Measurements from ENCODE around the gene SRL. TPM values are rescaled to one million over a fixed set of nuclear protein-coding genes. Genes with fewer than 3 reads are reported as not detected.

SRL gene
- total RNA-seq, 2 donors from 2014 or later = 2.6 to 5.3 TPM

- Histone ChIP-seq H3K9me3 (no peaks in the 10 kb centered on the region), H3K27ac (no peak overlapping the region), H3K27me3 (replicated peaks; ENCODE audit: insufficient read depth) (no peaks in the 10 kb centered on the region), H3K4me3 (no peak overlapping the region), H3K4me1 (replicated peaks) (no peaks in the 10 kb centered on the region), H3K36me3 (no peaks in the 10 kb centered on the region)
- intact Hi-C loops (cut with DNase I) = loop anchor here (10.0 kb wide), 1 partner anchor 121 kb away; no protein-coding TSS in a partner anchor
- WGBS = 71% methylated on average over 2 of the region's 2 CpGs
- no peak for DNase-seq (ENCODE audit: low spot score)
- TF ChIP-seq POLR2AphosphoS5 (IDR thresholded peaks at IDR 0.05) = no peak
- TF ChIP-seq, protein P1, sequence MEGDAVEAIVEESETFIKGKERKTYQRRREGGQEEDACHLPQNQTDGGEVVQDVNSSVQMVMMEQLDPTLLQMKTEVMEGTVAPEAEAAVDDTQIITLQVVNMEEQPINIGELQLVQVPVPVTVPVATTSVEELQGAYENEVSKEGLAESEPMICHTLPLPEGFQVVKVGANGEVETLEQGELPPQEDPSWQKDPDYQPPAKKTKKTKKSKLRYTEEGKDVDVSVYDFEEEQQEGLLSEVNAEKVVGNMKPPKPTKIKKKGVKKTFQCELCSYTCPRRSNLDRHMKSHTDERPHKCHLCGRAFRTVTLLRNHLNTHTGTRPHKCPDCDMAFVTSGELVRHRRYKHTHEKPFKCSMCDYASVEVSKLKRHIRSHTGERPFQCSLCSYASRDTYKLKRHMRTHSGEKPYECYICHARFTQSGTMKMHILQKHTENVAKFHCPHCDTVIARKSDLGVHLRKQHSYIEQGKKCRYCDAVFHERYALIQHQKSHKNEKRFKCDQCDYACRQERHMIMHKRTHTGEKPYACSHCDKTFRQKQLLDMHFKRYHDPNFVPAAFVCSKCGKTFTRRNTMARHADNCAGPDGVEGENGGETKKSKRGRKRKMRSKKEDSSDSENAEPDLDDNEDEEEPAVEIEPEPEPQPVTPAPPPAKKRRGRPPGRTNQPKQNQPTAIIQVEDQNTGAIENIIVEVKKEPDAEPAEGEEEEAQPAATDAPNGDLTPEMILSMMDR (IDR thresholded peaks at IDR 0.05) = no peak
- TF ChIP-seq POLR2A (IDR thresholded peaks at IDR 0.05) = no peak
Observed at GRCh38 chr16:4283939-4284338, 42.1 kb upstream of the SRL start.

GRCh38 chr16:4283441-4283840, 41.6 kb upstream of the SRL start:
- Histone ChIP-seq H3K27me3 (replicated peaks; ENCODE audit: insufficient read depth) (no peaks in the 10 kb centered on the region), H3K36me3 (no peaks in the 10 kb centered on the region), H3K9me3 (no peaks in the 10 kb centered on the region), H3K4me1 (replicated peaks) (no peaks in the 10 kb centered on the region), H3K4me3 (no peak overlapping the region), H3K27ac (no peak overlapping the region)
- DNase-seq (ENCODE audit: low spot score) = no peak
- TF ChIP-seq, protein P1 (IDR thresholded peaks at IDR 0.05) = no peak
- TF ChIP-seq POLR2AphosphoS5 (IDR thresholded peaks at IDR 0.05) (no peak), POLR2A (IDR thresholded peaks at IDR 0.05) (no peak)
- 75% methylated on average over 8 of the region's 8 CpGs for WGBS
- intact Hi-C loops (cut with DNase I) = loop anchor here (10.0 kb wide), 1 partner anchor 121 kb away; no protein-coding TSS in a partner anchor

DNA sequence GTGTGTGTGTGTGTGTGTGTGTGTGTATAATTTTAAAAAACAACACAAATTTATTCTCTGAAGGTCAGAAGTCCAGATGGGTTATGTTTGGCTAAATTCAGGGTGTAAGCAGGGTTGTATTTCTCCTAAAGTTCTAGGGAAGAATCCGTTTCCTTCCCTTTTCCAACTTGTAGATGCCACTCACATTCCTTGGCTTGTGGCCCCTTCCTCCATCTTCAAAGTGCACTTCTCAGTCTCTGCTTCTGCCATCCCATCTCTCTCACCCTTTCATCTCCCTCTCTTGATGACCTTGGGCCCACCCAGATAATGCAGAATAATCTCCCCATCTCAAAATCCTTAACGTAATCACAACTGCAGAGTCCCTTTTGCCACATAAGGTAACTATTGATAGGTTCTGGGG, 38.7 kb upstream of the SRL start:
- Histone ChIP-seq H3K27ac (no peak overlapping the region), H3K36me3 (no peaks in the 10 kb centered on the region), H3K9me3 (no peaks in the 10 kb centered on the region), H3K4me1 (replicated peaks) (no peaks in the 10 kb centered on the region), H3K27me3 (replicated peaks; ENCODE audit: insufficient read depth) (no peaks in the 10 kb centered on the region), H3K4me3 (no peak overlapping the region)
- intact Hi-C loops (cut with DNase I) = loop anchor here (10.0 kb wide), 1 partner anchor 124 kb away; no protein-coding TSS in a partner anchor
- TF ChIP-seq POLR2A (IDR thresholded peaks at IDR 0.05) = no peak
- TF ChIP-seq, protein P1 (IDR thresholded peaks at IDR 0.05) = no peak
- DNase-seq (ENCODE audit: low spot score) = no peak
- 100% methylated on average over 2 of the region's 2 CpGs for WGBS

GRCh38 chr16:4277987-4278513, 36.2 kb upstream of the SRL start:
- H3K9me3 ChIP-seq = no peaks in the 10 kb centered on the region
- no peak for DNase-seq (ENCODE audit: low spot score)
- H3K27ac ChIP-seq = no peak overlapping the region
- intact Hi-C loops (cut with DNase I) = no loop called here
- H3K4me1 ChIP-seq (replicated peaks) = no peaks in the 10 kb centered on the region
- no peaks in the 10 kb centered on the region for H3K36me3 ChIP-seq
- H3K4me3 ChIP-seq = no peak overlapping the region
- no peaks in the 10 kb centered on the region for H3K27me3 ChIP-seq (replicated peaks; ENCODE audit: insufficient read depth)
- 100% methylated on average over 2 of the region's 2 CpGs for WGBS
- TF ChIP-seq POLR2A (IDR thresholded peaks at IDR 0.05) = no peak
- TF ChIP-seq POLR2AphosphoS5 (IDR thresholded peaks at IDR 0.05) = no peak
- TF ChIP-seq, protein P1 (IDR thresholded peaks at IDR 0.05) = no peak

DNA sequence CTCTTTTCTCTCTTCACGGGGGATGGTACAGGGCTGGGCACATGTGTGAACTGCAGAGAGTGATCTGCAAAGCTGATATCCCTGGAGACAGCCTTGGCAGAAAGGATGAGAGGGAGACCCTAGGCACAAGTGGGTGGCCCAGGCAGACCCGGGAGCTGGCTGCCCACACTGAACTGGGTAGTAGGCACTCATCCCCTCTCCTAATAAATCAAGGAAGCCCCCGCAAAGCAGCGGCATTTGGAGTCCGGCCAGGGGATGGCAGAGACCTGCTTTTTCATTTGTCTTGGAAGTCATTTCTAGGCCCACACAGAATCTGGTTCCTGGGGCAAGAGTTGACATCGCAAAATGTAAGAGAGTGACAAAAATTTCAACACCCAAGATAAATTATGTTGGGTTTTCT, 34.0 kb upstream of the SRL start:
- no peak overlapping the region for H3K27ac ChIP-seq
- H3K36me3 ChIP-seq = no peaks in the 10 kb centered on the region
- TF ChIP-seq POLR2AphosphoS5 (IDR thresholded peaks at IDR 0.05) = no peak
- no peak for TF ChIP-seq POLR2A (IDR thresholded peaks at IDR 0.05)
- TF ChIP-seq, protein P1 (IDR thresholded peaks at IDR 0.05) = no peak
- peaks cover 2% of the 10 kb centered on the region for H3K4me1 ChIP-seq (replicated peaks)
- intact Hi-C loops (cut with DNase I) = no loop called here
- DNase-seq (ENCODE audit: low spot score) = no peak
- 65% methylated on average over 6 of the region's 6 CpGs for WGBS
- no peaks in the 10 kb centered on the region for H3K27me3 ChIP-seq (replicated peaks; ENCODE audit: insufficient read depth)
- no peak overlapping the region for H3K4me3 ChIP-seq
- no peaks in the 10 kb centered on the region for H3K9me3 ChIP-seq

Data from prostate gland (tissue), 2 donors.